HG03469 (cell line): ENCODE results near the gene PSRC1.
"Not testable (repeated sequence)": the region's sequence is repeated elsewhere in the genome, so short reads cannot be mapped to it uniquely, and the experiment has no call there.

Experiments
- ATAC-seq: cut with Tn5 transposase; IDR thresholded peaks from one replicate; pipeline ENCODE4 v1.9.1; 2021; ENCODE audit warnings: mild to moderate bottlenecking, moderate library complexity, moderate number of reproducible peaks; ENCODE audit not compliant: unreplicated experiment

The PSRC1 gene

GRCh38 chr1:109282952-109283747, at the start of gene PSRC1:
TSS of gene PSRC1 (minus strand) at chr1:109283145.
- peak; percentile 79 for ATAC-seq

- ATAC-seq: no peak
Measured at GRCh38 chr1:109331113-109331512, 48.2 kb upstream of the PSRC1 start.

- ATAC-seq: no peak
Measured at GRCh38 chr1:109327285-109327684, 44.3 kb upstream of the PSRC1 start.

GRCh38 chr1:109322974-109323373, 40.0 kb upstream of the PSRC1 start:
- ATAC-seq: no peak

GRCh38 chr1:109319114-109319513, 36.2 kb upstream of the PSRC1 start:
- no peak for ATAC-seq

- no peak for ATAC-seq
Measured at GRCh38 chr1:109316506-109316905, 33.6 kb upstream of the PSRC1 start.

GRCh38 chr1:109315288-109315687, 32.3 kb upstream of the PSRC1 start:
- no peak for ATAC-seq

GRCh38 chr1:109314795-109315194, 31.9 kb upstream of the PSRC1 start:
- ATAC-seq: no peak

GRCh38 chr1:109312978-109313775, 30.2 kb upstream of the PSRC1 start:
- no peak for ATAC-seq

GRCh38 chr1:109312246-109312645, 29.3 kb upstream of the PSRC1 start:
- ATAC-seq: no peak

GRCh38 chr1:109309347-109309746, 26.4 kb upstream of the PSRC1 start:
- ATAC-seq: no peak

GRCh38 chr1:109307274-109308021, 24.5 kb upstream of the PSRC1 start:
- ATAC-seq: no peak

- ATAC-seq: no peak
Measured at GRCh38 chr1:109306832-109307273, 23.9 kb upstream of the PSRC1 start, which contains the start of gene MYBPHL. TSS of gene MYBPHL (minus strand) at chr1:109307011. CDS start at chr1:109306991, 20 bp downstream.

GRCh38 chr1:109305991-109306390, 23.0 kb upstream of the PSRC1 start:
- not testable (repeated sequence) for ATAC-seq

GRCh38 chr1:109304226-109304920, 21.4 kb upstream of the PSRC1 start:
- ATAC-seq: no peak

GRCh38 chr1:109301874-109302273, 18.9 kb upstream of the PSRC1 start:
- no peak for ATAC-seq

GRCh38 chr1:109300650-109301151, 17.8 kb upstream of the PSRC1 start:
- no peak for ATAC-seq

GRCh38 chr1:109299558-109300343, 16.8 kb upstream of the PSRC1 start:
- ATAC-seq: no peak
